GM21723 (cell line): ENCODE data around the gene RUNDC3A.
A peak's percentile ranks its signal among the peaks of the same experiment; 100 is the strongest.
"Not testable (repeated sequence)": the region's sequence is repeated elsewhere in the genome, so short reads cannot be mapped to it uniquely, and the experiment has no call there.

ENCODE experiments used
- ATAC-seq: cut with Tn5 transposase; IDR thresholded peaks from one replicate; pipeline ENCODE4 v1.9.1; 2021; ENCODE audit warnings: mild to moderate bottlenecking, moderate library complexity; ENCODE audit not compliant: unreplicated experiment

RUNDC3A gene

DNA sequence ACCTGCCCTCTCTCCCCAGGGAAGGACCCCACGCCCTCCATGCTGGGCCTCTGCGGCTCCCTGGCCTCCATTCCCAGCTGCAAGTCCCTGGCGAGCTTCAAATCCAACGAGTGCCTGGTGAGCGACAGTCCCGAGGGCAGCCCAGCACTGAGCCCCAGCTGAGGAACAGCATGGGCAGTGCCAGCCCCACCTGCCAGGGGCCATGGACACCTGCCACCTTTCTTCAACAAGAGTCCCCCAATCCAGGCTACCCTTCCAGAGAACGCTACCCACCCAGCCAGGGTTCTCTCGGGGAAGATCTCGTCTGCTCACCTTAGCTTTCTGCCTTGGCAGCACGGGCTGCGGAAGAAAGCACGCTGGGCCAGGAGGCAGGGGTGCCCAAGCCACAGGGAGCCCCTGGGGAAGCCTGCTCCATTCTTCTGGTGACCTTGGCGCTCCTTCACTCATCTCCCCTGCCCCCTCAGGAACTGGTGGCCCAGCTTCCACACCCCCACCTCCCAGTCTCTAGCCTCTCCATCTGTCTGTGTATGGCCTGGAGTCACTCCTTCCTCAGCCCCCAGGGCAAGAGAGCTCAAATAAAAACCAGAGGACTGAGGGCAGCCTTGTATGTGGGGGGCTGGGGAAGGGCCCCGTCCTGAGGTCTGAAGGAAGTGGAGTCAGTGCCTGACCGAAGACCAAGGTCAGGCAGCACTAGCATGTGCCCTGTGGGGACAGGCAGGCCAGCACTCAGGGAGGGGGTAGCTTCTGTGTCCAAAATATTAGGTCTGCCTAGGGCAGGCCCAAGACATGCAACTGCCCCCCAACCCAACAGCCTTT, 9.9 kb downstream of the RUNDC3A start:
- no peak for ATAC-seq

GRCh38 chr17:44320066-44320465, 11.7 kb downstream of the RUNDC3A start:
- no peak for ATAC-seq

DNA sequence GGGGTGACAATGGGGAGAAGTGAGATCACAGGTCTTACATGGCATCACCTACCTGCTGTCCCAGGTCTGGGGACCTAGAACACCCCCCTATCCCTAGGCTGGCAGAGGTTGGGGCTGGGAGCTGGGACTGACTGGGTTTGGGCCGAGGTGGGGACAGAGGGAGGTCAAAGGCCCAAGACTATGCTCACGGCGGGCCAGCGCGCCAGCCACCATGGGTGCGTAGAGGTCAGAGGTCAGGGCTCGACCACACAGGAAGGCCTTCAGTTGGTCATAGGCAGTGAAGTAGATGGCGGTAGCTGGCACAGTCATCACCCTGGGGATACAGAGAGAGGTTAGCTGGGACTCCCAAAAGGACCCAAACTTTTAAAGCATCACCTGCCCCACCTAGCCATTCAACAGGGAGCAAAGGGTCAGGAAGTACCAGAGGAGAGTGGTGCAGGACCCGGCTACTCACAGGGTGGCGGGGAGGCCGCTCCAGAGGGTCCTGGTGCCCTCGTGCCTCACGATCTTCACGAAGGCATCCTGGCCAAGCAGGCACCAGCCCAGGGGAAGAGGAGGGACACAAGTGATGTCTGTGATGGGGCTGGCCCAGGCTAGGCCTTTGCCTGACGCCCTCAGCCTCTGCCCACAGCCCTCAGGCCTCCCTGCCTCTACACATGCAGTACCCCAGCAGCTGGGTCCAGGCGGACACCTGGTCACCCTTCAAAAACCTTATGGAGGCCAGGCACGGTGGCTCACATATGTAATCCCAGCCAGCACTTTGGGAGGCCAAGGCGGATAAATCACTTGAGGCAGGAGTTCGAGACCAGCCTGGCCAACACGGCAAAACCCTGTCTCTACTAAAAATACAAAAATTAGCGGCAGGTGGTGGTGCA, 13.1 kb downstream of the RUNDC3A start:
- ATAC-seq, result no peak

DNA sequence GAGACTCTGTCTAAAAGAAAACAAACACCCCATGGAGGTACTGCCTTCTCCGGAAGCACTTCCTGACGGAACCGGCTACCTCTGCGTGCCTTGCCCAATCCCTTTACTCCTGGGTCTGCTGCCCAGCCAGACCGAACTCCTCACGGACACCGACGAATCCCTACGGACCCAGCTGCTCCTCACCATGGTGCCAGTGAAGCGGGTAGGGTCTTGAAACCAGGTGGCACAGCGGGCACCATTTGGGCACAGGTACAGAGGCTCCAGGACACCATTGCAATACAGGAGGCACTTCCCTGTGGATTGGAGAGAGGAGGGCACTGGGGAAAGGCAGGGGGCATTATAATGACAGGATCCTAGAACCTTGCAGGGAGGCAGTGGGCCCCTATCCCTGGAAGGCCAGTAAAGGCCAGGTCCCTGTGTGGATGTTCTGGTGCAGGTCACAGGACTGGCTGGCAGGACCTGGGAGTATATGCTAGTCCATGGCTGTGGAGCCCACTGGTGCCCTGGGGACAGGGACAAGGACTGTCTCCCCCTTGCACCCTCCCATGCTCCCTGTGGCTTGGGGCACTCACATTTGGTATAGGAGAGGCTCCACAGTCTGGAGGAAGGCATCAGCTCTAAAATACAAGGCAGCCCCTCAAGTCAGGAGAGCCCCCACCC, 14.0 kb downstream of the RUNDC3A start:
- no peak for ATAC-seq

GRCh38 chr17:44323359-44324091, 15.1 kb downstream of the RUNDC3A start:
- ATAC-seq, result no peak

DNA sequence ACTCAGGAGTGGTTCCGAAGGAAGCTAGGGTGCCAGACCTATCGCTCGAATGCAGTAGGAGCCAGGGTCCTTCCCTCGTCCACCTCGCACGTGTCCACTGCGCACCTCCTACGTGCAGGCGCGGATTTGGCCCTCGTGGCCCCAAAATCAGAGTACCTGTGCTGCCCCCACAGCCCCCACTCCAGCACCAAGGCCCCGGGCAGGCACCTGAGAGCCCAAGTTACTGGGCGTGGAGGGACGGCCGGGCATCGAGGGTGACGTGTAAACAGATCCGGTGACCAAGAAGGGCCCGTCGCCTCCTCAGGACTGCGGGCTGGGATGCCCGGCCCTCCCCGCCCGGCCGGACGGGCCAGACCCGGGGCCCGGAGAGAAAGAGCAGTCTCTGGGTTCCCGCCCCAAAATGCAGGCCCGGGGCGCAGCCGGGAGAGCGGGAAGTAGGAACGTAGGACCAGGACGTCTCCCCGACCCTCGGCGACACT, 15.7 kb downstream of the RUNDC3A start:
- ATAC-seq, result peak; percentile 4

GRCh38 chr17:44324571-44325275, 16.3 kb downstream of the RUNDC3A start, which contains the start of gene SLC25A39:
Gene SLC25A39 (minus strand): TSS chr17:44324823. CDS start chr17:44323562, 1,261 bp downstream.
- ATAC-seq, result peak; percentile 63

DNA sequence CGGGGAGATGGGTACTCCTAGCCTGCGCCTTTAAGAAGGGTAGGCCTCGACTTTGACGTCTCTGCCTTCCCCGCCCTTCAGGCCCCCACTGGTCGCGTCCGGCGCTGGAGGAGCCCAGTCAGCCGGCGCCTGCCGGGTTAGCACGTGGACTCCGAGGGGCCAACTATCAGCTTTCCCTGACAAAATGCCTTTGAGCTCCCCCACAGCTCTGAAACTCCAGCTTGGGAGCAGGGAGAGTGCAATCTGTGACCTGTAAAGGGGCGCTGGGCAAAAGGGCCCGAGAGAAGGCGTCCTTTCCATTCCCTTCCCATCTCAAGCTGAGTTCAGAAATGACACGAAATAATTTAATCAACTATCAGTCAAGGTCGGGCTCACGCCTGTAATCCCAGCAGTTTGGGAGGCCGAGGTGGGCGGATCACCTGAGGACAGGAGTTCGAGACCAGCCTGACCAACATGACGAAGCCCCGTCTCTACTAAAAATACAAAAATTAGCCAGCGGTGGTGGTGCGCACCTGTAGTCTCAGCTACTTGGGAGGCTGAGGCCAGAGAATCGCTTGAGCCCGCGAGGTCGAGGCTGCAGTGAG, 18.6 kb downstream of the RUNDC3A start:
- ATAC-seq, result peak; percentile 39

DNA sequence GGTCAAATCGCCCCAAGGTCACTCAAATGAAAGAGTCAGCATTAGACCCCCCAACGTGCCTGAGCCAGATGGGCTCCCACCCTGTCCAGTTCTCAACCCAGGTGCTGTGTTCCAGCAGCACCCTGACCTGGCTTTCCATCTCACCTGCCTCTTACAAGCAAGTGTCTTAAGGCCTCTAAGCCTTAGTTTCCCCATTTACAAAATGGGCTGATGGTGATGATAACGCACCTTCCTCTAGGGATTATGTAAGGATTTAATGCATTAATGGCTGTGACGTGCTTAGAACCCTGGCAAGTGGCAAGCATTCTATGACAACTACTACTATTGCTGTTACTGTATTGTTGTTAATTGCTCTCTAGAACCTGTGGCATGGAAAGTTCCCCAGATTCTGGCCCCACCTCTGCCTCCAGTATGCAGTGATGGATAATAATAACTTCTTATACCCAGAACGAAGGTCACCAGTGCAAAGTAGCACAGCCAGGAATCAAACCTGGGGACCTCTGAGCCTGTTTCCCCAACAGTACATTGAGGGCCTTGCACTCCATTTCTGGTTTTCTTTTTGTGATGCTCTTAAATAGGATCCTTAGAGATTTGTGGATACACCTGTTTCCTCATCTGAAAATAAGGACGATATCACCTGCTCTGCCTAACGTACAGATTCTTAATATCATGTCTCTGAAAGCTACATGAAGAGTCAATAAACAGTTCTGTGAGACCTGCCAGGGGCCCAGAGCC, 19.5 kb downstream of the RUNDC3A start:
- no peak for ATAC-seq

DNA sequence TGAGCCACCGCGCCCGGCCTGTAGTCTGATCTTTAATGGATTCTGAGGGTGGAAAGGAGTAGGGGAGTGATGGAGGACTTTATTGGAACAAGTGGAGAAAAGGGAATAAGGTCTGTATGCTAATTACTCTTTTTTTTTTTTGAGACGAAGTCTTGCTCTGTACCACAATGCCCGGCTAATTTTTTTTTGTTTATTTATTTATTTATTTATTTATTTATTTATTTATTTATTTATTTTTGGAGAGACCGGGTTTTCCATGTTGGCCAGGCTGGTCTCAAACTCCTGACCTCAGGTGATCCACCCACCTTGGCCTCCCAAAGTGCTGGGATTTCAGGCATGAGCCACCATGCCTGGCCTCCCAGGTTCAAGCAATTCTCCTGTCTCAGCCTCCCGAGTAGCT, 21.1 kb downstream of the RUNDC3A start:
- not testable (repeated sequence) for ATAC-seq

GRCh38 chr17:44330263-44330662, 21.9 kb downstream of the RUNDC3A start:
- ATAC-seq, result not testable (repeated sequence)

DNA sequence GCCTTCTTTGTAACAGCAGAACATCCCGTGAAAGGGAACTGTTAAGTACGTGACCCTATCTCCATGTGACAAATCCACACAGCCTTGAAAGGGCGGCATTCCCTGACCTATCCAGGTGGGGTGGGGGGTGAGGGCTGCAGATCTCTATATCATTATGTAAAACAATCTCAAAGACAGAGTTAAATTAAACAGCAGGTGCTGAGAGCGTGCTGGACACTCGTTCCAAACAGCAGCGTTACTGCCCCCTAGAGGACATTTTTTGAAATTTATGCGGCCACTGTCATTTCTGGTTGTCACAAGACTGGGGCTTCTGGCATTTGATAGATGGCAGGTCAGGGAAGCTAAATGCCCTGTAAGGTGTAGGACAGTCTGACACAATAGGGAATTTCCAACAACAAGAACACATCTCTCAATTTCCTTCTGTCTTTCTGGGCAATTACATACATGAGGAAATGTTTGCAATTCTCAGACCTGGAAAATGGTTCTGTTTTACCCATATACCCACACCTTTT, 22.9 kb downstream of the RUNDC3A start:
- ATAC-seq, result no peak

DNA sequence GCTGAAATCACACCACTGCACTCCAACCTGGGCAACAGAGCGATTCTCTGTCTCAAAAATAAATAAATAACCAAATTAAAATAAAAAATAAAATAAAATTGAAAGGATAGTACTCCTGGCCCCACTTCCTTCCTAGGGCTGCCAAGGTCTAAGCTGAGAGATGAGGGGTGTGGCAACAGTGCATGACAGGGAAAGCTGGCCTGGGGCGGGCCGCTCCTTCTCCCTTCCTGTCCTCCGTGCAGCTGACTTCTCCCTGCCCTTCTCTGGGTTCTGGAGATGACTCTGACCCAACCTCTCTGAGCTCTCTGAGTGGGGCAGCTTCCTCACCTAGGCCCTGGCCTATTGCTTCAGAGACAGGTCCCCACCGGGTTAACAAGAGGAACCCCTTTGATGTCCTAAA, 25.0 kb downstream of the RUNDC3A start:
- ATAC-seq, result no peak

GRCh38 chr17:44334315-44334714, 25.9 kb downstream of the RUNDC3A start:
- ATAC-seq, result no peak

GRCh38 chr17:44334727-44335126, 26.3 kb downstream of the RUNDC3A start:
- no peak for ATAC-seq

GRCh38 chr17:44335564-44335963, 27.2 kb downstream of the RUNDC3A start:
- ATAC-seq, result no peak

DNA sequence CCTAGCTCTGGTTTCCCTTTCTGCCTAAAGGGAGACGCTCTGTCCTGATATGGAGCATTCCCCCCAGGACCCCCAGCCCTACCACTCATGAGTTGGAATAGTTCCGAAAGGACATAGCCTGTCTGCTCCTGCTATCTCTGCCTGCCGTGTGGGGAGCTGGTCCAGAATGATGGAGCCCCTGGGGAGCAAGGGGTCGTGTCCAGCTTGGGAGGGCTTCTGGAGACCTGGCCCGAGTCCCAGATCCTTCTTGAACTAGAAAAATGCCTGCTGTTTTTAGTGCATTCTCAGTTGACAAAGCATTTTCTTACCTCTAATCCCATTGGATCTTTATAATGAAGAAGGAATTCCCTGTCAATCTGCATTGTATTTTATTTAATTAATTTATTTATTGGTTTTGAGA, 27.6 kb downstream of the RUNDC3A start:
- no peak for ATAC-seq

DNA sequence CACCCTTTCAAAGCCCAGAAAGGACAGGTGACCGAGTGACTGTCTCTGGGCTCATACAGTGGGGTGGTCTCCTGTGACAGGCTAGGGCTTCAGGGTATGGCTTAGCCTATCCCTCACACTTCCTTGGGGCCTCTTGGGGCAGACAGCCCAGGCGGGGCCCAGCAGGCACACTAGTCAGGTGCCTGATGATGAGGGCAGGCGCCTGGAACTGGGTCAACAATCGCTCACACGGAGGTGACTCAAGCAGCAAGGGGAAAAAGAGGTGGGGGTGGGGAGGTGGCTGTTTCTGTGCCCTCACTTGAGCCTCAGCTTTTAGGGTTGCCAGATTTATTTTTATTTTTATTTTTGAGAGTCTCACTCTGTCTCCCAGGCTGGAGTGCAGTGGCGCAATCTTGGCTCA, 30.3 kb downstream of the RUNDC3A start:
- no peak for ATAC-seq

DNA sequence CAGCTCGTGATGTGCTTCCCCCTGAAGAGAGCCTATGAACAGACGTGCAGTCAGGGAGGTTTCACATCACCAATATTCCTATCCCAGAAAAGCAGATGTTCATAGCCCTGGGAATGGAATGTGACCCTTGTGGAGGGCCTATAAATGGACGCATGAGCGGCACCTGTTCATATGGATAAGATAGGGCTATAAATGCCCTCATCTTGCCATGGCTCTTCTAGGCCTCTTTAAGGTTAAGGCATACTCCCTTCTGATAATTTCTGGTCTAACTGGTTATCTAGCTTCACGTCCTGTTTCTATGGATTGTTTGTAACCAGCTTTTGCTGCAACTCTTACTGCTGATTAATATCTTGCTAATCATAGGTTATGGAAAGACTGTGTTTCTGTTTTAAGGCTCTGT, 32.2 kb downstream of the RUNDC3A start:
- ATAC-seq, result not testable (repeated sequence)
